ENCODE data around the gene UGT1A10.

The UGT1A10 gene

DNA sequence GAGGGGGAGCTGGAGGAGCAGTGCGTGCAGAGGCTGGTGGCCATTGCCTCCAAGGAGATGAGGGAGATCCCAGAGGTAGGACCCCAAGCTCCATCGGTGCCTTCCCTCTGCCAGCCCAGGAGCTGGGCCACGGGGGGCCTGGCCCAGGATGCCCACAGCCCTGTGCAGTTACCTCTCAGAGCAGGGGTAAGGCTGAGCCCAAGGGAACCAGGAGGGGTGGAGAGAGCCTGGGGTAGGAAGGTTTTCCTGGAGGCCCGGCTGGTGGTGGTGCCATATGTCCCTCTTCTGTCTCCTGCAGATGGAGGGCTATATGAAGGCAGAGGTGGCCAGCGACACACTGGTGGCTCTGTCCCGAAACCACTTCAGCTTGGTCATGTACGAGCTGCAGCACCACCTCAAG is 153.3 kb downstream of the UGT1A10 start:
- DNase-seq (ENCODE audit: extremely low read depth, low read depth): no peak
- TF ChIP-seq, protein P1, sequence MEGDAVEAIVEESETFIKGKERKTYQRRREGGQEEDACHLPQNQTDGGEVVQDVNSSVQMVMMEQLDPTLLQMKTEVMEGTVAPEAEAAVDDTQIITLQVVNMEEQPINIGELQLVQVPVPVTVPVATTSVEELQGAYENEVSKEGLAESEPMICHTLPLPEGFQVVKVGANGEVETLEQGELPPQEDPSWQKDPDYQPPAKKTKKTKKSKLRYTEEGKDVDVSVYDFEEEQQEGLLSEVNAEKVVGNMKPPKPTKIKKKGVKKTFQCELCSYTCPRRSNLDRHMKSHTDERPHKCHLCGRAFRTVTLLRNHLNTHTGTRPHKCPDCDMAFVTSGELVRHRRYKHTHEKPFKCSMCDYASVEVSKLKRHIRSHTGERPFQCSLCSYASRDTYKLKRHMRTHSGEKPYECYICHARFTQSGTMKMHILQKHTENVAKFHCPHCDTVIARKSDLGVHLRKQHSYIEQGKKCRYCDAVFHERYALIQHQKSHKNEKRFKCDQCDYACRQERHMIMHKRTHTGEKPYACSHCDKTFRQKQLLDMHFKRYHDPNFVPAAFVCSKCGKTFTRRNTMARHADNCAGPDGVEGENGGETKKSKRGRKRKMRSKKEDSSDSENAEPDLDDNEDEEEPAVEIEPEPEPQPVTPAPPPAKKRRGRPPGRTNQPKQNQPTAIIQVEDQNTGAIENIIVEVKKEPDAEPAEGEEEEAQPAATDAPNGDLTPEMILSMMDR (IDR thresholded peaks at IDR 0.05; ENCODE audit: low read depth, low read length): no peak

DNA sequence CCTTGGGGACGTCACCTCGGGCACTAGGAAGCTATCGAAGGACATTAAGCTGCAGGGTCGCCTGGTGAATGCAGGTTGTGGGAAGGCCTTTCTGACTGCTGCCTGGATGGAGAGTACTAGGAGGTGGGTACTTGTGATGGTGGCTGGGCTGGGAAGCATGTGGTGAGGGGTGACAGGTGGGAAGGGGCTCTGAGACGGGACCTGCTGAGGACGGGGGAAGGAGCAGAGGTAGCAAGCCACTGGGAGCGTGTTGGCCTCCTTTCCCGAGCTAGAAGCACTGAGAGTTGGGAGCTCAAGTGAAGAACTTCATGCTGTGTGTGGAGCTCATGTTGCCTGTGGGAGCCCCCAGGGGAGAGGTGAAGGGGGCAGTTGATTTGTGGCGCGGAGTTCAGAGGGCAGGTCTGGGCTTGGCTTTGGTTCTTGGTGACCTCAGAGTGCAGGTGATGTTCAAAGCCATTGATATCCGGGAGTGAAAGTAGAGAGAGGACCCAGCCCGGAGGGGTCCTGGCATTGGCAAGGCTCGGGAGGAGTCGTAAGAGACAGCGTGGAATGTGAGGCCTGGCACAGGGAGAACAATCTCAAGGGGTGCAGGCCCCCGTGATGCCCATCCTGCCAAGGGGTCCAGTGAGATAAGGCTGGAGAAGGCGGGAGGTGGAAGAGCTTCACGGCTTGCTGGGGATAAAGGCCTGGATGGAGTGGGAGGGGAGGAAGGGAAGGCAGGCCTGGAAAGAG is 155.1 kb downstream of the UGT1A10 start:
- TF ChIP-seq, protein P1 (IDR thresholded peaks at IDR 0.05; ENCODE audit: low read depth, low read length): no peak
- no peak for DNase-seq (ENCODE audit: extremely low read depth, low read depth)

DNA sequence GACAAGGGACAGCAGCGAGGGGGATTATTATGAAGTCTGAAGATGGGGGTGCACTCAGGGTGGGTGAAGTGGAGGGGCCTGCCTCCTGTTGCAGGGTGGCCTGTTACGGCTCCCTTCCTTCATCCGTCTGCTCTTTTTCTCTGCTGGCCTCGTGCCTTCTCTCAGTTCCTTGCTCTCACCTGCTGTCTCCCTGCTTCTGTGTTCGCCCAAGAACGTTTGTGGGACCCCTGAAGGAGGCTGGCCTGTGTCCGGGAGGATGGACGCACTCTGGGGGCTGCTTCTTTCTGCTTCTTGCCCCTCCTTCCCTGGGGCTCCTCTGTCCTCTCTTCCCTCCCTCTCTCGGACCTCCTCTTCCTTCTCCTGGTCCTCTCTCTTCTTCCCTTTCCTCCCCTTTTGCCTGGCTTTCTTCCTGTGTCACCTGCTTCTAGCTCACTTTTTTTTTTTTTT is 155.7 kb downstream of the UGT1A10 start:
- TF ChIP-seq, protein P1 (IDR thresholded peaks at IDR 0.05; ENCODE audit: low read depth, low read length): no peak
- no peak for DNase-seq (ENCODE audit: extremely low read depth, low read depth)

DNA sequence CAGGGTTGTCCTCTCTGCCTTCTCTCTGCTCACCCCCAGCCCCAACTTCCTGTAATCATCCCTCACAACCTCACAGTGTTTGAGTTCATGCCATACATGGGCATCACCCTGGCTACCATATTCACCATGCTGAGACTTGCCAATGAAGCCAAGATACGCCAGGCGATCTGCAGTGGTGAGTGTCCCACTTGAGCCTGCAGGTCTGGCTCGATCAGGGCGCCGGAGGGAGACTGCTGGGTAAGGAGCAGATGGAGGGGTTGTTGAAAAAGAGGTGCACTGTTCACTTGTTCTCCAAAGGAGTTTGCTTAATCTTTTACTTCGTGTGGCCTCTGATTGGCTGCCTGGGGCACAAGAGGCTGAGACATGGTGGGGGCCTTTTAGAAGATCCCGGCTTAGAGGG is 156.5 kb downstream of the UGT1A10 start:
- no peak for DNase-seq (ENCODE audit: extremely low read depth, low read depth)
- TF ChIP-seq, protein P1 (IDR thresholded peaks at IDR 0.05; ENCODE audit: low read depth, low read length): no peak

DNA sequence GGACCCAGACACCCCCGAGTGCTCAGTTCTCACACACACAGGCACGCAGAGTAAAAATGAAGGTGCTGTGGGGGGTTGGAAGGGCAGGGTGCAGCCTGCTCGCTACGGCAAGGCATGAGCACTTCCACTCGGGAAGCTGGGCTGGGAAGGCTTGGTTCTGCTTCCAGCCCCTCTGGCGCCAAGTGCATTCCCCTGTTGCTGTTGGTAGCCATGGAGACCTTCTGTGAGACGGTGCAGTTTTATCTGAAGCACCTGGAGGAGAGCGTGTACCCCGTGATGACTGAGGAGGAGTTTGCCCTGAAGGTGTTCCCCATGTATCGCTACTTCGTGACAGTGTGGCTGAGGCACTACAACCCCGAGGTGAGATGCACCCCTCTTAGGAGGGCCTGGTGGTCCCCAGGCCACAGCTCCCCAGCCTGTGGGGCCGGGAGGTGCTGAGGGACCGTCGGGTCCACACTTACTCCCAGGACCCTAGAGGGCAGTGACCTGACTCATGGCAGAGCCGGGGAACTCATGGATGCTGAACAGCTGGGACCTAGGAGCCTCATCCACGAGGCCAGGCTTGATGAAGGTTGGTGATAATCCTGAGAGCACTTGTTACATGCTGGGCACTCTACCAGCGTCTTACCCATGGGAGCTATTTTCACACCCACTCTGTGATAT is 157.3 kb downstream of the UGT1A10 start:
- TF ChIP-seq, protein P1 (IDR thresholded peaks at IDR 0.05; ENCODE audit: low read depth, low read length): no peak
- DNase-seq (ENCODE audit: extremely low read depth, low read depth): no peak

DNA sequence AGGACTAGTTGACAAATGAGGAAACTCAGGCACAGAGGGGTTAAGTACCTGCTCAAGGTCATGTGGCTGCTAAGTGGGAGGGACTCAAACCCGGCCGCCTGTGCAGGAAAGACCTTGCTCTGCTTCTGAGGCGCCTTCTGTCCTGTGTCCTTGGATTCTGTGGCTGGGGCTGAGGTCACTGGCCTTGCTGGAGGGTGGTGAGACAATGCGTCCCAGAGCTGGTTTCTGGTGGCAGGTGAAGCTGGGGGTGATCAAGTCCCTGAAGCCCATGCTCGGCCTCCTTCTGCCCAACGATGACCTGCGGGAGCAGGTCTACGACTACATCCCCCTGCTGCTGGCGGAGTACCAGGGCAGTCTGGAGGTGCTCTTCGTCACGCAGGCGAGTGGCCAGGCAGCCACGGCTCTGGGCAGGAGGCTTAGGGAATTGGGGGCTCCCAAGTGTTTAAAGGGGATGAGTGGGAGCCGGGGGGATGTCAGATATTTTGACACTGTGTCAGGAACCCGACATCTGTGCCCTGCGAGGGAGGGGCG is 157.9 kb downstream of the UGT1A10 start:
- TF ChIP-seq, protein P1 (IDR thresholded peaks at IDR 0.05; ENCODE audit: low read depth, low read length): no peak
- no peak for DNase-seq (ENCODE audit: extremely low read depth, low read depth)

DNA sequence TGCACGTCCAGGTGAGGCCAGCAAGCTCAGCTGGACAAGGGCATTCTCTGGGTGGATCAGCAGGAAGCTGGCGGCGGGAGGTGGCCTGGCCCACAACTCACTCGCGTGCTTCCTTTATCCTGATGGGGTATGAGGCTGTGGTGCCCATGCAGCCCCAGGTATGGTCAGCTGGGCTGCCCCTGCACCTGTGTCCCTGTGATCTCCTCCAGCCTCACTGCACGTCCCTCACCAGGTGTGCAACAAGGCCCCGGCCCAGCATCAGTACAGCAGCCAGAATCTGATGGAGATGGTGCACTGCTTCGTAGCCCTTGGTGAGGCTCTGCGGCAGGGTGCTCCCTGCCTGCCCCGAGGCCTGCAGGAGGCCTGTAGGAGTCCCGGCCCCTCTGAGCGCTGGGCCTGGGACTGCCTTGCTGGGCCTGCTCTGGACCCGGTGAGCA is 159.5 kb downstream of the UGT1A10 start:
- TF ChIP-seq, protein P1 (IDR thresholded peaks at IDR 0.05; ENCODE audit: low read depth, low read length): no peak
- DNase-seq (ENCODE audit: extremely low read depth, low read depth): no peak
